Transverse colon (tissue), 4 donors: ENCODE results near the gene ANGEL1.

Experiments used
- POLR2AphosphoS5 ChIP-seq, 3 donors: sonication (generic); formaldehyde crosslinking; IDR thresholded peaks; one replicate each; pipeline ENCODE4 v1.6.1; 2016; ENCODE audit warnings: antibody characterized with exemption in 3 of 3
- TF ChIP-seq, protein P1 (sequence below), 5 experiments: fragments of 200-600 bp in 3 of 5; fragments of 450-650 bp in 2 of 5; sonication (generic) in 3 of 5; IDR thresholded peaks; 1 replicate in 2 of 5; 2 replicates in 3 of 5; pipeline ENCODE4 v1.5.1; 2016 to 2017; ENCODE audit warnings: antibody characterized with exemption in 5 of 5, inconsistent platforms in 3 of 5, mild to moderate bottlenecking in 2 of 5, moderate library complexity in 1 of 5

DNA sequence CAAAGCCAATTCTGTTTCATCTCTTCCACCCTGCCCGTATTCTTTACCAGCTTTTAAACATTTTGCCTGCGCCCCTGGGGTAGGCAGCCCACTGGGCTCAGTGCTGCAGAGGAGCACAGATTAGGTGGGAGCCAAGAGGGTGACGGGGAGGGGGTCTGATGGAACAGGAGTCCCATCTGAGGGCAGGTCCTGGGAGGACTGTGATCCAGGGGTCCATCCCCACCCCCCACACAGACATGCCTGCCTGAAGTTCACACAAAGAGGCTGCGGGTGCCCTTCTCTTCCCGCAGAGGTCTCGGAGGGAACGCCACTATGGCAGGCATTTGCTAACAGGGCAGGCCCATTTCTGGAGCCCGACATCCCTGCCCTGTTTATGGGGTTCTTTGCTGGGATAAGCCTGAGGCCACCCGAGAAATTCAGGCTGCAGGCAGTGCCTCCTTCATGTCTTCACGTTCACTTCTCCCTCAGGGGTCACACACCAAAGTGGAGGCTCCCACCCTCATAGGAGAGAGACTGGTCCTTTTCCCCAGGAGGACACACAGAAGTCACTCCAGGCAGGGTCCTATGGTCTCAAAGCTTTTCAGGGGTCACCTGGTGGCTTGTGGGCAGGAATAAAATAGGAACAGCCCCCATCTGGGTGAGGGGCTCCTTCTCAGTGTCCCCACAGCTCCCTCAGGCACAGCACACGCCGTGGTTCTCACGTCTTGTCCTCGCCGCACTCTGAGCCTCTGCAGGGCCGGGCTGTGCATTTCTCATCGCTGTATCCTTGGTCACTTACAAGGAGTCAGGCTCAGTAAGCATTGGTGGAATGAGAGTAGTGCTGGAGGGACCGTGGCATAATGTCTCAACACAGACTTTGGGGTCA, 38.5 kb downstream of the ANGEL1 start:
- TF ChIP-seq, protein P1, sequence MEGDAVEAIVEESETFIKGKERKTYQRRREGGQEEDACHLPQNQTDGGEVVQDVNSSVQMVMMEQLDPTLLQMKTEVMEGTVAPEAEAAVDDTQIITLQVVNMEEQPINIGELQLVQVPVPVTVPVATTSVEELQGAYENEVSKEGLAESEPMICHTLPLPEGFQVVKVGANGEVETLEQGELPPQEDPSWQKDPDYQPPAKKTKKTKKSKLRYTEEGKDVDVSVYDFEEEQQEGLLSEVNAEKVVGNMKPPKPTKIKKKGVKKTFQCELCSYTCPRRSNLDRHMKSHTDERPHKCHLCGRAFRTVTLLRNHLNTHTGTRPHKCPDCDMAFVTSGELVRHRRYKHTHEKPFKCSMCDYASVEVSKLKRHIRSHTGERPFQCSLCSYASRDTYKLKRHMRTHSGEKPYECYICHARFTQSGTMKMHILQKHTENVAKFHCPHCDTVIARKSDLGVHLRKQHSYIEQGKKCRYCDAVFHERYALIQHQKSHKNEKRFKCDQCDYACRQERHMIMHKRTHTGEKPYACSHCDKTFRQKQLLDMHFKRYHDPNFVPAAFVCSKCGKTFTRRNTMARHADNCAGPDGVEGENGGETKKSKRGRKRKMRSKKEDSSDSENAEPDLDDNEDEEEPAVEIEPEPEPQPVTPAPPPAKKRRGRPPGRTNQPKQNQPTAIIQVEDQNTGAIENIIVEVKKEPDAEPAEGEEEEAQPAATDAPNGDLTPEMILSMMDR (IDR thresholded peaks at IDR 0.05) = no peak
- TF ChIP-seq POLR2AphosphoS5 (IDR thresholded peaks at IDR 0.05) = no peak
